Ishikawa (cell line): ENCODE measurements around the gene PBX3.

Experiments used
- CEBPB ChIP-seq: IDR thresholded peaks from 2 replicates; pipeline ENCODE4 v1.6.1; 2012
- CREB1 ChIP-seq: IDR thresholded peaks from 2 replicates; pipeline ENCODE4 v1.6.1; 2012; ENCODE audit warnings: low read depth
- EGR1 ChIP-seq: IDR thresholded peaks from 2 replicates; pipeline ENCODE4 v1.6.1; 2012
- EP300 ChIP-seq: IDR thresholded peaks from 2 replicates; pipeline ENCODE4 v1.6.1; 2012; ENCODE audit warnings: borderline replicate concordance
- FOXM1 ChIP-seq: IDR thresholded peaks from 2 replicates; pipeline ENCODE4 v1.6.1; 2012; ENCODE audit warnings: low read depth, borderline replicate concordance
- NFIC ChIP-seq: IDR thresholded peaks from 2 replicates; pipeline ENCODE4 v1.6.1; 2012
- RAD21 ChIP-seq: IDR thresholded peaks from 2 replicates; pipeline ENCODE4 v1.6.1; 2012; ENCODE audit warnings: low read depth
- REST ChIP-seq: IDR thresholded peaks from 2 replicates; pipeline ENCODE4 v1.6.1; 2012; ENCODE audit warnings: low read depth, mild to moderate bottlenecking
- TAF1 ChIP-seq: IDR thresholded peaks from 2 replicates; pipeline ENCODE4 v1.6.1; 2012; ENCODE audit warnings: low read depth, mild to moderate bottlenecking
- TCF12 ChIP-seq: IDR thresholded peaks from 2 replicates; pipeline ENCODE4 v1.6.1; 2012; ENCODE audit warnings: low read depth
- TEAD4 ChIP-seq: IDR thresholded peaks from 2 replicates; pipeline ENCODE4 v1.6.1; 2012
- USF1 ChIP-seq: IDR thresholded peaks from 2 replicates; pipeline ENCODE4 v1.6.1; 2012
- YY1 ChIP-seq: IDR thresholded peaks from 2 replicates; pipeline ENCODE4 v1.6.1; 2012; ENCODE audit warnings: low read depth
- ZBTB7A ChIP-seq: IDR thresholded peaks from 2 replicates; pipeline ENCODE4 v1.6.1; 2012; ENCODE audit warnings: low read depth
- TF ChIP-seq, protein P1 (sequence below): IDR thresholded peaks from 2 replicates; pipeline ENCODE4 v1.6.1; 2012

PBX3 gene

GRCh38 chr9:125897481-125897880 lies 150.3 kb downstream of the PBX3 start:
- TF ChIP-seq USF1 (no peak), EGR1 (no peak), TEAD4 (no peak), FOXM1 (no peak), YY1 (no peak), RAD21 (no peak), REST (no peak), TAF1 (no peak), CEBPB (no peak), EP300 (no peak), ZBTB7A (no peak), CREB1 (no peak), NFIC (no peak), TCF12 (no peak)
- TF ChIP-seq, protein P1, sequence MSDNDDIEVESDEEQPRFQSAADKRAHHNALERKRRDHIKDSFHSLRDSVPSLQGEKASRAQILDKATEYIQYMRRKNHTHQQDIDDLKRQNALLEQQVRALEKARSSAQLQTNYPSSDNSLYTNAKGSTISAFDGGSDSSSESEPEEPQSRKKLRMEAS, result no peak

GRCh38 chr9:125902214-125902613 lies 155.0 kb downstream of the PBX3 start:
- no peak for TF ChIP-seq EP300
- no peak for TF ChIP-seq TCF12
- TF ChIP-seq RAD21, result no peak
- TF ChIP-seq EGR1, result no peak
- no peak for TF ChIP-seq TAF1
- TF ChIP-seq, protein P1, result no peak
- TF ChIP-seq NFIC, result no peak
- TF ChIP-seq YY1, result no peak

- TF ChIP-seq TEAD4, result no peak
- no peak for TF ChIP-seq REST
- no peak for TF ChIP-seq RAD21
- no peak for TF ChIP-seq YY1
- no peak for TF ChIP-seq CREB1
- TF ChIP-seq, protein P1, result no peak
- no peak for TF ChIP-seq FOXM1
Measured at GRCh38 chr9:125902831-125903512, 155.8 kb downstream of the PBX3 start.

DNA sequence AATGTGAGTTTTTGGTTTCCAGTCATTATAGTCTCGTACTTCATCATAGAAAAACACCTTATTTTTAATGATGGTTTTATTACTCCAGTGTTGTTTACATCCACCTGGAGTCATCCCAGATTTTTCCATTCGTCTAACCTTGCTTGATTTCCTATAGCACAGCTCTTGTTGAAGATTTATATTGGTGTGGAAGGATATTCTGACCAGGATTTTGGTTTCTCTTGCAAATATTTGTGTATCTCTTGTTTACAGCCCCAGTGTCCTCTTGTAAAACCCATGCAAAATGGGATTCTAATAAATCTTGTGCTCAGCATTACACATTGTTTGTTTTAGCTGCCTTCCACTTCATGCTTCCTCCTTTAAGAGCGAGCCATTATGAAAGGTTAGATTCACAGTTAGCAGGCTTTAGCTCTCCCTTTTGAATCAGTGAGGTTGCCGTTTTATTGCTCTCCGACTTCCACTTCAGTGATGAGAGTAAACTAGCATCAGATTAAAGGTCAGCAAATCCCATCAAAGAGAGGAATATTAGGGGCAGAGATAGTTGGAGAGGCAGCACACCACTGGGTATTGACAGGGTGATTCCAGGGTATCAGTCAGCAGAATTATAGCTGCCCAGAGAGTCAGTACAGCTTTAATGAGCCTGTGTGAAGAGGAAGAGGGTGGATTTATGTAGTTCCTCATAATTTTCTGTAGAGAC lies 157.1 kb downstream of the PBX3 start:
- TF ChIP-seq EGR1 (no peak), REST (no peak), NFIC (no peak), TEAD4 (no peak), CEBPB (no peak), EP300 (no peak), CREB1 (no peak), RAD21 (no peak), FOXM1 (no peak), TAF1 (no peak), YY1 (no peak), USF1 (no peak), ZBTB7A (no peak), TCF12 (no peak)
- TF ChIP-seq, protein P1, result no peak
